Transverse colon (tissue), 4 donors: ENCODE measurements around the gene AKAP13. TPM values are rescaled to one million over a fixed set of nuclear protein-coding genes. Genes with fewer than 3 reads are reported as not detected.

Experiments
- DNase-seq: peaks from one replicate; pipeline ENCODE4 v3.0.0-alpha.2; 2019
- H3K27ac ChIP-seq, 4 donors: fragments of 200-600 bp; sonication (generic); 2 replicates each; pipeline ENCODE4 v1.5.1; 2016 to 2018; ENCODE audit warnings: inconsistent platforms in 4 of 4
- H3K27me3 ChIP-seq: fragments of 200-600 bp; sonication (generic); 2 replicates; pipeline ENCODE4 v1.5.1; 2017; ENCODE audit warnings: inconsistent platforms
- H3K36me3 ChIP-seq, 4 donors: fragments of 200-600 bp; sonication (generic); 2 replicates each; pipeline ENCODE4 v1.5.1; 2017 to 2019; ENCODE audit warnings: inconsistent platforms in 4 of 4
- H3K4me1 ChIP-seq, 4 donors: fragments of 200-600 bp; sonication (generic); 2 replicates each; pipeline ENCODE4 v1.5.1; 2017 to 2020; ENCODE audit warnings: inconsistent platforms in 4 of 4
- H3K4me3 ChIP-seq, 4 donors: fragments of 200-600 bp; sonication (generic); 1 replicate in 1 of 4; 2 replicates in 3 of 4; pipeline versions ENCODE4 v1.5.1 to v1.6.1; 2017 to 2019; ENCODE audit warnings: inconsistent platforms in 4 of 4
- H3K9me3 ChIP-seq, 2 donors: fragments of 200-600 bp; sonication (generic); 2 replicates each; pipeline ENCODE4 v1.5.1; 2017 to 2019; ENCODE audit warnings: inconsistent platforms in 2 of 2
- CTCF ChIP-seq, 5 experiments: fragments of 200-600 bp in 3 of 5; fragments of 450-650 bp in 2 of 5; sonication (generic) in 3 of 5; IDR thresholded peaks; 1 replicate in 2 of 5; 2 replicates in 3 of 5; pipeline ENCODE4 v1.5.1; 2016 to 2017; ENCODE audit warnings: antibody characterized with exemption in 5 of 5, inconsistent platforms in 3 of 5, mild to moderate bottlenecking in 2 of 5, moderate library complexity in 1 of 5
- EP300 ChIP-seq: sonication (generic); formaldehyde crosslinking; IDR thresholded peaks from one replicate; pipeline ENCODE4 v1.6.1; 2017; ENCODE audit warnings: antibody characterized with exemption, low read depth
- POLR2A ChIP-seq: fragments of 450-650 bp; IDR thresholded peaks from one replicate; pipeline ENCODE4 v1.6.1; 2016; ENCODE audit warnings: antibody characterized with exemption, mild to moderate bottlenecking, moderate library complexity
- POLR2AphosphoS5 ChIP-seq, 3 donors: sonication (generic); formaldehyde crosslinking; IDR thresholded peaks; one replicate each; pipeline ENCODE4 v1.6.1; 2016; ENCODE audit warnings: antibody characterized with exemption in 3 of 3
- WGBS, 2 donors: methylation state at CpG; one replicate each; pipeline ENCODE4 v1.1.5; 2018; ENCODE audit warnings: low coverage in 1 of 2; 5-methylcytosine and 5-hydroxymethylcytosine counted together
- in situ Hi-C, 4 donors: fragments of 200-750 bp; cut with MboI; loops; one replicate each; pipeline versions ENCODE4 v1.15.0 to v1.15.1; 2017; ENCODE audit warnings: low sequenced_read_pairs in 3 of 4, low pct_ligation_motif_present in 1 of 4, low pct_unique_long_range_greater_than_20kb in 1 of 4
- intact Hi-C: fragments of 100-400 bp; cut with DNase I; formaldehyde crosslinking; loops from one replicate; pipeline ENCODE4 v1.15.1; 2023; ENCODE audit warnings: low total_unique reads
- total RNA-seq, 4 donors: library from RNA; depleted of rRNA; stranded (reverse); fragments of >200 nt; gene quantifications; one replicate each; pipeline ENCODE4 v1.1.0, GENCODE V29; 2016

AKAP13 gene
- total RNA-seq, 4 donors from 2014 or later, result 206 to 291 (median 214) TPM

GRCh38 chr15:85563328-85563727 is 182.9 kb downstream of the AKAP13 start:
- in situ Hi-C loops, result no loop called here

GRCh38 chr15:85563731-85564130 is 183.3 kb downstream of the AKAP13 start:
- H3K4me3 ChIP-seq, result no peak overlapping the region
- no peaks in the 10 kb centered on the region for H3K9me3 ChIP-seq
- 44 to 63% methylated on average over 1 of the region's 1 CpG for WGBS, 2 donors
- no peaks in the 10 kb centered on the region for H3K36me3 ChIP-seq
- peak overlapping the region; percentile 27 to 66 (median 62) for H3K27ac ChIP-seq
- intact Hi-C loops (no loop called here), in situ Hi-C loops (no loop called here)
- TF ChIP-seq POLR2A, result no peak
- no peak for TF ChIP-seq EP300
- TF ChIP-seq CTCF (IDR thresholded peaks at IDR 0.05), result no peak
- TF ChIP-seq POLR2AphosphoS5 (IDR thresholded peaks at IDR 0.05), result no peak
- H3K27me3 ChIP-seq, result no peaks in the 10 kb centered on the region
- DNase-seq, result no peak
- H3K4me1 ChIP-seq, result peaks cover 0 to 30% (median 15%) of the 10 kb centered on the region in 4 donors

More at GRCh38 chr15:85563328-85563727, 182.9 kb downstream of the AKAP13 start:
- H3K4me1 ChIP-seq, result peaks cover 0 to 30% (median 15%) of the 10 kb centered on the region in 4 donors
- no peaks in the 10 kb centered on the region for H3K27me3 ChIP-seq
- no peak for DNase-seq
- no peaks in the 10 kb centered on the region for H3K9me3 ChIP-seq
- H3K36me3 ChIP-seq, result no peaks in the 10 kb centered on the region
- intact Hi-C loops, result no loop called here
- H3K27ac ChIP-seq, result peak overlapping the region; percentile 61 to 70 (median 64)
- 39 to 43% methylated on average over 2 to 3 of the region's 3 CpGs for WGBS, 2 donors
- TF ChIP-seq EP300 (no peak), POLR2A (no peak), CTCF (IDR thresholded peaks at IDR 0.05) (no peak), POLR2AphosphoS5 (IDR thresholded peaks at IDR 0.05) (peak in 2 of 3 donors; percentile 25 to 56)
- no peak overlapping the region for H3K4me3 ChIP-seq

GRCh38 chr15:85564686-85565085 is 184.3 kb downstream of the AKAP13 start:
- DNase-seq, result no peak
- Histone ChIP-seq H3K27ac (peak overlapping the region; percentile 4 to 44 (median 23)), H3K4me1 (peaks cover 0 to 30% (median 15%) of the 10 kb centered on the region in 4 donors), H3K36me3 (no peaks in the 10 kb centered on the region), H3K4me3 (no peak overlapping the region), H3K27me3 (no peaks in the 10 kb centered on the region), H3K9me3 (no peaks in the 10 kb centered on the region)
- 30 to 43% methylated on average over 2 of the region's 2 CpGs for WGBS, 2 donors
- no peak for TF ChIP-seq POLR2A
- TF ChIP-seq CTCF (IDR thresholded peaks at IDR 0.05), result no peak
- no peak for TF ChIP-seq EP300
- no peak for TF ChIP-seq POLR2AphosphoS5 (IDR thresholded peaks at IDR 0.05)
- in situ Hi-C loops (no loop called here), intact Hi-C loops (no loop called here)

- H3K9me3 ChIP-seq, result no peaks in the 10 kb centered on the region
- TF ChIP-seq POLR2AphosphoS5 (IDR thresholded peaks at IDR 0.05) (no peak), CTCF (IDR thresholded peaks at IDR 0.05) (no peak), POLR2A (no peak), EP300 (no peak)
- H3K27me3 ChIP-seq, result no peaks in the 10 kb centered on the region
- H3K4me3 ChIP-seq, result no peak overlapping the region
- 87 to 90% methylated on average over 6 to 7 of the region's 7 CpGs for WGBS, 2 donors
- peaks cover 0 to 26% (median 11%) of the 10 kb centered on the region in 4 donors for H3K4me1 ChIP-seq
- intact Hi-C loops (no loop called here), in situ Hi-C loops (no loop called here)
- no peaks in the 10 kb centered on the region for H3K36me3 ChIP-seq
- no peak overlapping the region for H3K27ac ChIP-seq
- no peak for DNase-seq
Observed at GRCh38 chr15:85568261-85568808, 187.9 kb downstream of the AKAP13 start.
